Right lobe of liver (tissue), 4 donors: ENCODE data around the gene CEBPZOS.

Source experiments
- POLR2A ChIP-seq: fragments of 450-650 bp; IDR thresholded peaks from one replicate; pipeline ENCODE4 v1.6.1; 2017; ENCODE audit warnings: antibody characterized with exemption, mild to moderate bottlenecking
- TF ChIP-seq, protein P1 (sequence below), 4 donors: fragments of 200-600 bp in 3 of 4; fragments of 450-650 bp in 1 of 4; IDR thresholded peaks; one replicate each; pipeline versions ENCODE4 v1.5.1 to v1.8.0; 2016 to 2022; ENCODE audit warnings: antibody characterized with exemption in 4 of 4, mild to moderate bottlenecking in 2 of 4
- donor health status: DM: no; HTN: no; CAD: no.
- donor health status: DM: no; HTN: no; CAD: no.
- donor health status: DM: no; HTN: yes; CAD: no.

DNA sequence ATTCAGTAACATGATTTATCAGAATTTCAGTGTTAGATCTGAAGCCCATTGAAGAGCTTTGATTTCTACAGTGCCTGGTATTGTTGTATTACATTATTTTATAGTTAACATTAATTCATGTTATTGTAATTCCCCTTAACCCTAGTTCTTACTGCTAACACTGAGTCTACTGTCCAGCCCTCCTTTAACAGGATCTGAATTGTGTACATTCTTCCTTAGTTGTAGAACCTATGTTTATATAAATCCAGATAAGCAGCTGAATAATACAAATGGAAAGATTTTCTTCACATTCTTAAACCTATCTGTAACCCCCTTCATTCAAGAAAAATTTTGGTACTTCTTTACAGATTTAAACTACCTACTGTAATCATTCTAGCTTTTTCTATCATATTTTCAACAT lies 49.9 kb downstream of the CEBPZOS start:
- TF ChIP-seq, protein P1, sequence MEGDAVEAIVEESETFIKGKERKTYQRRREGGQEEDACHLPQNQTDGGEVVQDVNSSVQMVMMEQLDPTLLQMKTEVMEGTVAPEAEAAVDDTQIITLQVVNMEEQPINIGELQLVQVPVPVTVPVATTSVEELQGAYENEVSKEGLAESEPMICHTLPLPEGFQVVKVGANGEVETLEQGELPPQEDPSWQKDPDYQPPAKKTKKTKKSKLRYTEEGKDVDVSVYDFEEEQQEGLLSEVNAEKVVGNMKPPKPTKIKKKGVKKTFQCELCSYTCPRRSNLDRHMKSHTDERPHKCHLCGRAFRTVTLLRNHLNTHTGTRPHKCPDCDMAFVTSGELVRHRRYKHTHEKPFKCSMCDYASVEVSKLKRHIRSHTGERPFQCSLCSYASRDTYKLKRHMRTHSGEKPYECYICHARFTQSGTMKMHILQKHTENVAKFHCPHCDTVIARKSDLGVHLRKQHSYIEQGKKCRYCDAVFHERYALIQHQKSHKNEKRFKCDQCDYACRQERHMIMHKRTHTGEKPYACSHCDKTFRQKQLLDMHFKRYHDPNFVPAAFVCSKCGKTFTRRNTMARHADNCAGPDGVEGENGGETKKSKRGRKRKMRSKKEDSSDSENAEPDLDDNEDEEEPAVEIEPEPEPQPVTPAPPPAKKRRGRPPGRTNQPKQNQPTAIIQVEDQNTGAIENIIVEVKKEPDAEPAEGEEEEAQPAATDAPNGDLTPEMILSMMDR (IDR thresholded peaks at IDR 0.05): no peak
- no peak for TF ChIP-seq POLR2A
